Skeletal muscle tissue (tissue), 4 donors: ENCODE measurements around the gene EIF4A2. TPM values are rescaled to one million over a fixed set of nuclear protein-coding genes. Genes with fewer than 3 reads are reported as not detected.
"Not testable (repeated sequence)": the region's sequence is repeated elsewhere in the genome, so short reads cannot be mapped to it uniquely, and the experiment has no call there.

Experiments
- H3K27ac ChIP-seq: one replicate; pipeline ENCODE4 v1.7.0; 2013; ENCODE audit warnings: mild to moderate bottlenecking, low read depth, low read length, inconsistent platforms
- H3K27me3 ChIP-seq, 3 donors: one replicate each; pipeline ENCODE4 v1.7.0; 2013; ENCODE audit warnings: low read length in 3 of 3; ENCODE audit not compliant: control insufficient read depth in 3 of 3, insufficient read depth in 3 of 3
- H3K36me3 ChIP-seq, 3 donors: one replicate each; pipeline ENCODE4 v1.7.0; 2013; ENCODE audit warnings: low read length in 3 of 3; ENCODE audit not compliant: control insufficient read depth in 3 of 3, insufficient read depth in 3 of 3
- H3K4me1 ChIP-seq, 3 donors: one replicate each; pipeline ENCODE4 v1.7.0; 2013; ENCODE audit warnings: low read length in 3 of 3, mild to moderate bottlenecking in 3 of 3; ENCODE audit not compliant: control insufficient read depth in 3 of 3, insufficient read depth in 3 of 3
- H3K4me3 ChIP-seq, 3 donors: one replicate each; pipeline ENCODE4 v1.7.0; 2013; ENCODE audit warnings: low read length in 3 of 3
- H3K9ac ChIP-seq, 3 donors: one replicate each; pipeline ENCODE4 v1.7.0; 2013; ENCODE audit warnings: low read length in 3 of 3, mild to moderate bottlenecking in 3 of 3, moderate library complexity in 2 of 3, low read depth in 1 of 3
- H3K9me3 ChIP-seq, 3 donors: one replicate each; pipeline ENCODE4 v1.7.0; 2013; ENCODE audit warnings: low read length in 3 of 3; ENCODE audit not compliant: control insufficient read depth in 3 of 3
- total RNA-seq: library from RNA; depleted of rRNA; stranded (reverse); fragments of >200 nt; gene quantifications from one replicate; pipeline ENCODE4 v1.2.3, GENCODE V29; 2014
- donor health status: Osteomylitis.

The EIF4A2 gene
- total RNA-seq, 1 donor from 2014 or later, result 795 TPM

GRCh38 chr3:186818516-186818915 is 35.1 kb downstream of the EIF4A2 start:
- no peak overlapping the region for H3K27ac ChIP-seq
- no peaks in the 10 kb centered on the region for H3K36me3 ChIP-seq

GRCh38 chr3:186818956-186819355 is 35.6 kb downstream of the EIF4A2 start:
- Histone ChIP-seq H3K9ac (no peak overlapping the region), H3K27ac (no peak overlapping the region), H3K36me3 (no peaks in the 10 kb centered on the region), H3K27me3 (peaks cover 1 to 8% (median 6%) of the 10 kb centered on the region in 3 donors), H3K4me1 (no peaks in the 10 kb centered on the region), H3K9me3 (no peaks in the 10 kb centered on the region), H3K4me3 (no peak overlapping the region)

More at GRCh38 chr3:186818516-186818915, 35.1 kb downstream of the EIF4A2 start:
- H3K9me3 ChIP-seq, result no peaks in the 10 kb centered on the region
- no peak overlapping the region for H3K9ac ChIP-seq
- peaks cover 6 to 10% (median 8%) of the 10 kb centered on the region in 3 donors for H3K27me3 ChIP-seq
- no peak overlapping the region for H3K4me3 ChIP-seq
- H3K4me1 ChIP-seq, result no peaks in the 10 kb centered on the region

- H3K4me3 ChIP-seq, result no peak overlapping the region
- no peaks in the 10 kb centered on the region for H3K36me3 ChIP-seq
- H3K27me3 ChIP-seq, result peaks cover 25 to 27% (median 26%) of the 10 kb centered on the region in 3 donors
- no peak overlapping the region for H3K27ac ChIP-seq
- H3K9ac ChIP-seq, result no peak overlapping the region
- no peaks in the 10 kb centered on the region for H3K9me3 ChIP-seq
- peaks cover 7 to 11% (median 8%) of the 10 kb centered on the region in 3 donors for H3K4me1 ChIP-seq
These were observed 38.3 kb downstream of the EIF4A2 start for GRCh38 chr3:186821429-186822387.

- H3K4me3 ChIP-seq, H3K9ac ChIP-seq, H3K27ac ChIP-seq, H3K36me3 ChIP-seq, H3K9me3 ChIP-seq: not testable (repeated sequence)
- Histone ChIP-seq H3K4me1 (peaks cover 7 to 11% (median 8%) of the 10 kb centered on the region in 3 donors), H3K27me3 (peaks cover 25 to 27% (median 27%) of the 10 kb centered on the region in 3 donors)
These were observed 39.0 kb downstream of the EIF4A2 start for GRCh38 chr3:186822388-186822759.

GRCh38 chr3:186823386-186823785 is 40.0 kb downstream of the EIF4A2 start:
- H3K27ac ChIP-seq, result no peak overlapping the region
- H3K4me3 ChIP-seq, result no peak overlapping the region
- H3K9ac ChIP-seq, result no peak overlapping the region
- H3K4me1 ChIP-seq, result peaks cover 7 to 15% (median 8%) of the 10 kb centered on the region in 3 donors
- no peaks in the 10 kb centered on the region for H3K36me3 ChIP-seq
- no peaks in the 10 kb centered on the region for H3K9me3 ChIP-seq
- peaks cover 27 to 29% (median 28%) of the 10 kb centered on the region in 3 donors for H3K27me3 ChIP-seq

- Histone ChIP-seq H3K4me1 (peaks cover 7 to 15% (median 8%) of the 10 kb centered on the region in 3 donors), H3K36me3 (no peaks in the 10 kb centered on the region), H3K27me3 (peaks cover 31 to 36% (median 34%) of the 10 kb centered on the region in 3 donors), H3K9ac (no peak overlapping the region), H3K27ac (no peak overlapping the region), H3K9me3 (no peaks in the 10 kb centered on the region), H3K4me3 (no peak overlapping the region)
These were observed 41.2 kb downstream of the EIF4A2 start for GRCh38 chr3:186824430-186825139.

- peaks cover 7 to 15% (median 8%) of the 10 kb centered on the region in 3 donors for H3K4me1 ChIP-seq
- no peaks in the 10 kb centered on the region for H3K36me3 ChIP-seq
- no peak overlapping the region for H3K4me3 ChIP-seq
- H3K9me3 ChIP-seq, result no peaks in the 10 kb centered on the region
- H3K27ac ChIP-seq, result no peak overlapping the region
- no peak overlapping the region for H3K9ac ChIP-seq
- peaks cover 39 to 44% (median 42%) of the 10 kb centered on the region in 3 donors for H3K27me3 ChIP-seq
These were observed 42.0 kb downstream of the EIF4A2 start for GRCh38 chr3:186825294-186825821.

GRCh38 chr3:186825872-186826409 is 42.6 kb downstream of the EIF4A2 start:
- no peak overlapping the region for H3K9ac ChIP-seq
- H3K4me3 ChIP-seq, result peak overlapping the region in 1 of 3 donors; percentile 12
- H3K36me3 ChIP-seq, result no peaks in the 10 kb centered on the region
- no peak overlapping the region for H3K27ac ChIP-seq
- H3K4me1 ChIP-seq, result peaks cover 7 to 15% (median 8%) of the 10 kb centered on the region in 3 donors
- H3K9me3 ChIP-seq, result no peaks in the 10 kb centered on the region
- peaks cover 40 to 46% (median 44%) of the 10 kb centered on the region in 3 donors for H3K27me3 ChIP-seq

- H3K36me3 ChIP-seq, result no peaks in the 10 kb centered on the region
- H3K9me3 ChIP-seq, result no peaks in the 10 kb centered on the region
- H3K27me3 ChIP-seq, result peaks cover 40 to 49% (median 49%) of the 10 kb centered on the region in 3 donors
- peak overlapping the region in 2 of 3 donors; percentile 12 to 71 for H3K4me3 ChIP-seq
- no peak overlapping the region for H3K9ac ChIP-seq
- H3K27ac ChIP-seq, result no peak overlapping the region
- peaks cover 7 to 15% (median 8%) of the 10 kb centered on the region in 3 donors for H3K4me1 ChIP-seq
These were observed 43.1 kb downstream of the EIF4A2 start for GRCh38 chr3:186826410-186826975.
